Activated CD4-positive, CD25-positive, alpha-beta regulatory T cell treated with anti-CD3 and anti-CD28 coated beads, Interleukin-2, amount 50 U/mL, for 24 hours (primary cell): ENCODE results near the gene CSTB.

ENCODE experiments used
- ATAC-seq, 2 donors: fragments of 150-1000 bp; cut with Tn5 transposase; one replicate each; pipeline ENCODE4 v1.10.0; 2021; ENCODE audit warnings: mild to moderate bottlenecking in 1 of 2, moderate library complexity in 1 of 2

Gene CSTB

GRCh38 chr21:43727519-43728153 is 48.5 kb downstream of the CSTB start:
- ATAC-seq: no peak

DNA sequence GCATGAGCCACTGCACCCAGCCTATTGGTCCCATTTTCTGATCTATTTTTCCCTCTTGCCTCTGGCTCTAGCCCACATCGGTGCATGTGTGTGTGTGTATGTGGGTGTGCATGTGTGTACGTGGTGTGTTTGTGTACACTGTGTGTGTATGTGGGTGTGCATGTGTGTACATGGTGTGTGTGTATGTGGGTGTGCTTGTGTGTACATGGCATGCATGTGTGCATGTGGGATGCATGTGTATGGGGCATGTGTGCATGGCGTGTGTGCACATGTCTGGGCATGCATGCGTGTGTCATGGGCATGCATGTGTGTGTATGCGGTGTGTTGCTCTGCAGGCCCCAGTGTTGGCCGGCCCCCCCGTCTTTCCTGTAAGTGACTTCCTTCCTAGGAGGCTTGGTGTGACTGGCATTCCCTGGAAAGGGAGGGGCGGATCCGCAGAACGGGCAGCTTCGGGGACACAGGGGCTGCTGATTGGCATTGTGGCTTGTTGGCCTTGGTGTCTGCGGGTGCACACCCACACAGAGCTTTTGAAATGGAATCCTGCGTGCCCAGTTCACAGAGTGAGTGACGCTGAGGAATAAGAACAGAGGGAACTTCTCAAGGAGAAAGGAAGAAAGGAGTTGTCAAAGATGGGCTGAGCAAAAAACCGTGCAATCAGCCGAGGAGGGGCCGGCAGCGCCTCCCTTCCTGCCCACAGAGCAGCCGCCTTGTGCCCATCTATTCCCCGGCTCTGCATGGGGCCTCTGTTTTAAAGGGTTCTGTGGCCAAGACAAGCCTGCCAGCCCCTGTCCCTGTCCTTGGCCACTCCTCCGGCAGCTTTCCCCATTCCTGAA is 49.2 kb downstream of the CSTB start:
- no peak for ATAC-seq
